ENCODE results near the gene DNASE1L1. TPM values are rescaled to one million over a fixed set of nuclear protein-coding genes. Genes with fewer than 3 reads are reported as not detected.

The DNASE1L1 gene, protein sequence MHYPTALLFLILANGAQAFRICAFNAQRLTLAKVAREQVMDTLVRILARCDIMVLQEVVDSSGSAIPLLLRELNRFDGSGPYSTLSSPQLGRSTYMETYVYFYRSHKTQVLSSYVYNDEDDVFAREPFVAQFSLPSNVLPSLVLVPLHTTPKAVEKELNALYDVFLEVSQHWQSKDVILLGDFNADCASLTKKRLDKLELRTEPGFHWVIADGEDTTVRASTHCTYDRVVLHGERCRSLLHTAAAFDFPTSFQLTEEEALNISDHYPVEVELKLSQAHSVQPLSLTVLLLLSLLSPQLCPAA
- total RNA-seq = 58.7 TPM
- long read RNA-seq, transcript DNASE1L1-202 (9 exons, 2,249 nt) = major isoform, 29 of 54 reads
- long read RNA-seq, transcript DNASE1L1-205 (10 exons, 3,008 nt) = minor isoform, 6 of 54 reads
- long read RNA-seq, partial matches to known transcripts = 12 of 54 reads
- long read RNA-seq, other reads (novel, unspliced or antisense) = 3 of 54 reads

DNA sequence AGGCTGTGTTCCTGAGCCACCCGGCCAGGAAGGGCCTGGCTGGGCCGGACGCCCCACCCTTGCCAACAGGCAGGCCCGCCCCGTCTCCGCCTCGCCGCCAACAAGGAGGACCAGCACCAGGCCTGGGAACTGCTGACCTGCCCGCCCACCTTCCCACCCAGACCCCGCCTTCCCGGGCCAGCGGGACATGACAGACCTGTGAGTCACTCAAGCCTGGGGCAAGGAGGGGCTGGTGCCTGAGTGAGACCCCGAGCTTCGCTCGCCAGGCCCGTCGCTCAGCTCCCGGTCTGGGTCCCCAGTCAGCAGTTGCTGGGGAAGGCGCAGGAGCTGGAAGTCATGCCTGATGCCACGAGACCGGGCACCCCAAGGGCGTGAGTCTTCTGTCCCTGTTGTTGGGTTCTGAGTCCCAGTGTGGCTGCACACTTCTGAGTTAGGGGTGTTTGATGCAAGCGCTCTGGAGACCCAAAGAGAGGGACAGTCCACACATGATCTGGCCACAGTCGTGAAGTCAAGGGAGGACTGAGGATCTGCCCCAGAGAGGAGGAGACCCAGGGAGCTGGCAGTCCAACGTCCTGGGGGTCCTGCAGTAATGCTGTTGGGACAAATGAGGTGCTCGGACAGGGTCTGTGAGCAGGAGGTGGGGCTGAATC is at the start of gene DNASE1L1:
TSS of gene DNASE1L1 (minus strand) at position 33 of the 650 bp plus-strand sequence. CDS start 3,686 bp downstream, outside the sequence.
- ATAC-seq (peak; percentile 66), DNase-seq (peak; percentile 83)
- intact Hi-C loops (cut with micrococcal nuclease) = no loop called here

DNA sequence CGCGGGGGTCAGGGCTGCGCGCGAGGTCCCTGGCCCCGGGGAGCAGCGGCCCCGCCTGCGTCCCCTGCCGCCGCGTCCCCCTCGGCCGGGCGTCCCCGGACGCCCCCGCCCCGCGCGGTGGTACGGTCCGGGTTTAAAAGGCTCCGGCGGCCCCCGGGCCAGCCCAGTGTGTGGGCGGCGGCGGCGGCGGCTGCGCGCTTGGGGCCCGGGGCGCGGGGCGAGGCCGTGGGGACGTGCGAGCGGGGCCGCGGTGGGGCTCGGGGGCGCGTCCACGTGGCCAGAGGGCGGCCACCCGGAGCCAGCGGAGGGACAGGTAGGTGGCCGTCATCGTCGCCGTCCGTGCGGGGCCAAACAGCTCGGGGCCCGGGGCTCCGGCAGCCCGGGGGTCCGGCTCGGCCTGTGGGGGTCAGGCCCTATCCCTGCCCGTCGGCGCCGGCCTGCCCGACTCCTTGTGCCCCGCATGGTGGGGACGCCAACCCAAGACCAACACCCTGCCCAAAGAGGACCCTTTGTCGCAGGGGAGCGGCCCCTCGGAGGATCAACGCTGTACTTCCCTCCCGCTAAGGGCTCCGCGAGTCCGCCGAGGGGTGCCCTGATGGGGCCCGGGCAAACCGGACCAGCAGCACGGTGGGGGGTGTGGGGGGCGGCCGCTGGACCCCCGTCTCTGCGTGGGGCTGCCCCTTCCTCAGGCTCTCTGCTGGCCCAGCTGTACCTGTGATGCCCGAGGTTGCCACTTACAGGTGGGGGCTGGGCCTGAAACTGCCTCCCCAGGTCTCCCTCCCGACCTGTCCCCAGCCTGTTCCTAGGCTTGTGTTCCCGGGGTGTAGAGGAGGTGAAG is 49.3 kb upstream of the DNASE1L1 start, which contains the start of gene PLXNA3:
TSS of gene PLXNA3 (plus strand) at position 166 of the 838 bp plus-strand sequence. CDS start 1,903 bp downstream, outside the sequence.
- ATAC-seq = peak; percentile 73
- intact Hi-C loops (cut with micrococcal nuclease) = no loop called here
- DNase-seq = peak; percentile 73

DNA sequence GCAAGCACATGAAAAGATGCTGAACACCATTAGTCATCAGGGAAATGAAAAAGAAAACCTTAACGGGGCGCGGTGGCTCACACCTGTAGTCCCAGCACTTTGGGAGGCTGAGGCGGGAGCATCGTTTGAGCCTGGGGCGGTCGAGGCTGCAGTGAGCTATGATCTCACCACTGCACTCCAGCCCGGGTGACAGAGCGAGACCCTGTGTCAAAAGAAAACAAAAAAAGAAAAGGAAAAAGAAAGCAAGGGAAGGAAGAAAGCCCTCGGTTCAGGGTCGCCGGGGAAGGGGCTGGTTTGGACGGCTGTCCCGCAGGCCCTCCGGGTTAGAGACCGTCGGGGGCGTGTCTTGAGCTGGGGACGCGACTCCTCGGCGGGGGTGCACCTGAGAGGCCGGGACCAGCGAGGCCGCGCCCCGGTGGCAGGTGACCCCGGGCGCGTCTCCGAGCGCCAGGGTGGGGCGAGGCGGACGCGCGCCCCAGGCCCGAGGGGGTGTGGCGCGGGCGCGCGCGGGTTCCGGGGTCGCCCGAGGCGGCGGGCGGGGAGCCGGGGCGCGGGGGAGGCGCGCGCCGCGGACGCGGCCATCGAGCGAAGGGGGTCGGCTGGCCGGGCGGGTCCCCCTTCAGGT is 48.5 kb upstream of the DNASE1L1 start:
- DNase-seq = peak; percentile 62
- intact Hi-C loops (cut with micrococcal nuclease) = no loop called here
- peak; percentile 54 for ATAC-seq

DNA sequence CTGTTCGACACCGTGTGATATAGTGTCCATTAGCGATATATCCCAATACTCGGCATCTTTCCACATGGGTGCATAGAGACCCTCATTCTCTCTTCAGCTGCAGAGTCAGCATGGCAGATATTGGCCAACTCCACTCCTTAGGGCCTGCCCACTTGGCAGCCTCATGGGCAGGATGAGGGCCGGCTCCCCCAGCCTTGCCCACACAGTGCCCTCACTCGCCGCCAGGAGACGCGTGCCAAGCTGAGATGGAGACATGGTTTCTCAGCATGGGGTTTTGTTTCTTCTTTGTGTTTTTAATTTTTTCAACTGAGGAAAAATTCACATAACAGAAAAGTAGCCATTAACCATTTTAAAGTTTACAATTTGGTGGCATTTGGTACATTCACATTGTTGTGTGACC is 43.8 kb upstream of the DNASE1L1 start:
- ATAC-seq = no peak
- DNase-seq = no peak
- intact Hi-C loops (cut with micrococcal nuclease) = no loop called here

DNA sequence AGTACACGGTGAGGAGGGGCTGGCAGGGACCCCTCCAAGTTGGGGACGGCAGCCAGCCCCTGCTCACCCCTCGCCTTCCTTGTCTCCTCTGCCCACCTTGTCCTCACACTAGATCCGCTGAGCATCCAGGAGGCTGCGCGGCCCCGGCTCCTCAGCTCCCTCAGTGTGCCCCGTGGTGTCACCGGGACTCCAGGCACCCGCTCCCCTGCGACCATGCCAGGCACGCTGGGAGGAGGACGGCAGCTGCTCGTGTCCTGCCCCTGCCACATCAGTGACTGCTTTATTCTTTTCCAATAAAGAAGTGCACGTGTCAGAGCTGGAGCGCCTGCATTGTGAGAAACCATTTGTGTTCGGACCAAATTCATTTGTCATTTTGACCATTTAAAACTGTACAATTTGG is 41.3 kb upstream of the DNASE1L1 start:
- intact Hi-C loops (cut with micrococcal nuclease) = no loop called here
- DNase-seq (no peak), ATAC-seq (no peak)

DNA sequence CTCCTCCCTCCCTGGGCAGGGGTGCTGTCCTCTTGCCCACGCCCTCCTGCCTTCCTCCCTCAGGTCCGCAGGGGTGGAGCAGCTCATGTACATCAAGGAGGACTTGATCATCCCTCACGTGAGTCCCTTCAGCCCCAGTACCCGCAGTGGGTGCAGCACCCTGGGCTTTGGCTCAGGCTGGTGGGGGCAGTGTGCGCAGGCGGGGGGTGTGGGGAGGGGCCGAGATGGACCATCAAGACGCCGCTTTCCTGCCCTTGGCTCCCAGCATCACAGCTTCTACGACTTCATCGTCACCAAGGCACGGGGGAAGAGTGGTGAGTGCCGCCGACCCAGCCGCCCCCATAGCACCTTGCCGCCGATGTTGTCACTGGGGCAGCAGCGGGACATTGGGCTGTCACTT is 40.6 kb upstream of the DNASE1L1 start:
- intact Hi-C loops (cut with micrococcal nuclease) = no loop called here
- no peak for DNase-seq
- ATAC-seq = no peak

DNA sequence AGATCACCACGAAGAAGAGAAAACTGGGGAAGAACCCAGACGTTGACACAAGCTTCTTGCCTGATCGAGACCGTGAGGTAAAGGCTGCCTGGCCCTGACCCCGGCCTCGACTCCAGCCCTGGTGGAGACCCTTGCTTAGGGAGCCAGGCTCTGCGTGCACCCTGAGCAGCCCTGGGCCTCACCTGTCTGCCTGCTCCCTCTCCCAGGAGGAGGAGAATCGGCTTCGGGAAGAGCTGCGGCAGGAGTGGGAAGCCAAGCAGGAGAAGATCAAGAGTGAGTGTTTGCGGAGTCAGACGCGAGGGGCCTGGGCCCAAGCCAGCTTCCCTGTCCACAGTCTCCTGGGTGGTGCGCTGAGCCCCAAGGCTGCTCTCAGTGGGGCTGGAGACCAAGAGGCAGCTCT is 39.4 kb upstream of the DNASE1L1 start:
- intact Hi-C loops (cut with micrococcal nuclease) = no loop called here
- DNase-seq (no peak), ATAC-seq (no peak)

DNA sequence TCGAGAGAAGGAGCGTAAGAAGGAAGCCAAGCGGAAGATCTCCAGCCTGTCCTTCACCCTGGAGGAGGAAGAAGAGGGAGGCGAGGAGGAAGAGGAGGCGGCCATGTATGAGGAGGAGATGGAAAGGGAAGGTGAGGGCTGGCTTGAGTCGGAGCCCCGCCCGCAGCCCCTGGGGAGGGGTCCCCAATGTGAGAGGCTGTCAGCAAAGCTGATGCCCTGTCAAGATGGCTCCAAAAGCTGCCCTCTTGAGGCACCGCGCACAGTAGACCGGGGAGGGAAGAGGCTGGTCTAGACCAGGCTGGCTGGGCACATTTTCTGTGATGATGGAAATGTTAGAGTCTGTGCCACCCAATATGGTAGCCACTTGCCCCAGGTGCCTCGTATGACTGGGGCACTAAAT is 37.4 kb upstream of the DNASE1L1 start:
- ATAC-seq = no peak
- intact Hi-C loops (cut with micrococcal nuclease) = no loop called here
- DNase-seq = no peak

DNA sequence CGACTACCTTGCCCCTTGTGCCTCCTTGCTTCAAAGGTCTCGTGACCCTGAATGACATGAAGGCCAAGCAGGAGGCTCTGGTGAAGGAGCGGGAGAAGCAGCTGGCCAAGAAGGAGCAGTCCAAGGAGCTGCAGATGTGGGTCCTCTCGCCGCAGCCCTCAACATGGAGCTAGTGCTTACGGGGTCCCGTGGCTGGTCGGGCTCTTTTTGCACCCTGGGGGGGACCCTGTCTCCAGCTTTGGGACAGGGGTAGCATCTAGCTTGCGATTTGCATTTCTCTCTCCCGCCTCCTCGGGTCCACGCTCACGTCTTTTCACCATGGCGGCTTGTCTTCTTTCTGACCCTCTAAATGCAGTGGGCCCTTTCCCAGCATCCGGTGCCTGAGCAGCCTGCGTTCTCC is 36.7 kb upstream of the DNASE1L1 start:
- ATAC-seq (no peak), DNase-seq (no peak)
- intact Hi-C loops (cut with micrococcal nuclease) = no loop called here

DNA sequence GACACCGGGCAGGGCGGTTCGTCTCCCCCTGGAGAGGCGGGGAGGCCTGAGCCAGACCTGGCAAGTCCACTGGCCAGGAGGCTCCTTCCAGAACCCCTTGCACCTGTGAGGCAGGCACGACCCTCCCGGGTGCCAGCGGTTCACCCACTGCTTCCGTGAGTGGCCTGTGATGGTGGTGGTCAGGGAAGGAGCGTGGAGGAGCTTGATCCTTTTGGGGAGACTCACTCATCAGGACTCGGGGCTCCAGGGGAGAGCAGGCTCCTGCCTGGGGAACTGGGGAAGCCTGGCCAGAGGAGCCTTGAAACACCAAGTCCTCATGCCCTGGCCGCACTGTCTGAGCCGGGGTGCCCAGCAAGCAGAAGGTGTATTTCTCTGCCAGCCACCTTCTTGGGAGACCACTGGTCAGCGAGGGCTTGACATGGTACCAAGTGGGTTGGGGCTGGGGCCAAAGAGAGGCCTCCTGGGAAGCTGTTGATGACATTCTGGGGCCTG is 35.7 kb upstream of the DNASE1L1 start:
- ATAC-seq (no peak), DNase-seq (no peak)
- intact Hi-C loops (cut with micrococcal nuclease) = no loop called here

DNA sequence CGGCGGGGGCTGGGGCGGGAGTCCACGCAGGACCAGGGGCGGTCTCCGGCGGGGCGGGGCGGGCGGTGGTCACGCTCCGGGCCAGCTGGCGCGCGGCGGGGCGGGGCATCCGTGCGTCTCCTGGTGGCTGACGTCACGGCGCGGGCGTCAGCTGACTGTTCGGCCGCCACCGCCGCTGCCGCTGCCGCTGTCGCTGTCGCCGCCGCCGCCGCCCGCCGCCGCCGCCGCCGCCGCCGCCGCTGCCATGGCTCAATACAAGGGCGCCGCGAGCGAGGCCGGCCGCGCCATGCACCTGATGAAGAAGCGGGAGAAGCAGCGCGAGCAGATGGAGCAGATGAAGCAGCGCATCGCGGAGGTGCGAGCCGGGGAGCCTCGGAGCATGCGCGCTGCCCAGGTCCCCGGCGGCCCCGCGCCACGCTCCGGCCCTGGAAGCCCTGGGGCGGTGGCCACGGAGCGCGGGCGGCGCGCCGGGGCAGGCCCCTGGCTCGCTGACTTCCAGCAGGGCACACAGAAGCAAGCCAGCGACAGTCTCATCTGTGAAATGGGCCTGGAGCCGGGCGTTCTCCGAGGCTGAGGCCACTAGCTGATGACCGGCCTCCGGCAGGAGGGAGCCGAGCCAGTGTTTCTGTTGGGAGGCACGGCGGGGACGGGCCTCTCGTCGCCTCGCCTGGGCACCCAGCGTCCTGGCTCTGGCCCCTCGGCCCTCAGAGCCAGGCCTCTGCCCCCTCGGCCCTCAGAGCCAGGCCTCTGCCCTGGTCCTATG is 35.1 kb upstream of the DNASE1L1 start, which contains the start of gene FAM50A:
TSS of gene FAM50A (plus strand) at position 150 of the 763 bp plus-strand sequence. CDS start at position 245, 95 bp downstream.
- ATAC-seq (peak; percentile 92), DNase-seq (peak; percentile 91)
- intact Hi-C loops (cut with micrococcal nuclease) = no loop called here

DNA sequence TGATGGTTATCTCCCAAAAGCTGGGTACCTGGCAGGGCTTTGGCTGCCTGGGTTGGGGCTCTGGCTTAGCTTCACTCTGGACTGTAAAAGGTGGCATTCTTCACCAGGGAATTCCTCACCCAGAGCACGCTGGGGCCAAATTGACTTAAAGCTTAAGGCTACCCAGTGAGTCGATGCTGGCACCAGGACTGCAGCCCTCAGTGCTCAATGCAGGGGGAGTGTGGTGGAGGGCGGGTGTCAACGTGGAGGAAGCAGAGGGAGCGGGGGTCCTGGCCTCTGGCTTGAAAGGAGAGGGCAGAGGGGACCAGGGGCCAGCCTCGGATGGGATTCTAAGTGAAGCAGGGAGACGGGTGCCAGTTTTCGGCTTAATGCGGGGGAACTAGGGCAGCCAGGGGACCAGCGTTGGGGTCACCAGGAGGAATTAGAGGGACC is 34.4 kb upstream of the DNASE1L1 start:
- ATAC-seq = peak; percentile 17
- intact Hi-C loops (cut with micrococcal nuclease) = no loop called here
- no peak for DNase-seq

DNA sequence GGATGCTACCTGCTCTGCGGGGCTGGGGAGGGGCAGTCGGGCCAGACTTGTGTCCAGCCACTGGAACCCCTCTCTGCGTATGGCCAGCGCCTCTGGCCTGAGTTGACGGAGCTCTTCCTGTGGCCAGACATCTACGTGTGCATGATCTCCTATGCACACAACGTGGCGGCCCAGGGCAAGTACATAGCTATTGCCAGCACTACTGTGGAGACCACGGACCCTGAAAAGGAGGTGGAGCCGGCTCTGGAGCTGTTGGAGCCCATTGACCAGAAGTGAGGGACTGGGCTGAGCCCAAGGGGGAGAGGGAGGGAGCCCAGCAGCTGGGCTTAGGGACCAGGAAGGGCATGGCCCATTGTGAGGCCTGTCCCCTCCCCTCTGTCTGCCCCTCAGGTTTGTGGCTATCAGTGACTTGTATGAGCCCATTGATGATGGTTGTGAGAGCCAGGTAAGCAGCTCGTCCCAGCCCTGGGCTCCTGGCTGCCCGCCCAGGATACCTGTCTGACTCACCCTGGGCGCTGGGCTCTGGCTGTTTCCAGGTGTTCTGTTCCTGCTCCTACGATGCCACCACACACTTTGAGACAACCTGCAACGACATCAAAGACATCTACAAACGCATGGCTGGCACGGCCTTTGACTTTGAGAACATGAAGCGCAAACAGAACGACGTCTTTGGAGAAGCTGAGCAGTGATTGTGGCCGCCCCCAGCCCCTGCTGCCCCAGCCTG is 33.1 kb upstream of the DNASE1L1 start:
- intact Hi-C loops (cut with micrococcal nuclease) = no loop called here
- no peak for ATAC-seq

DNA sequence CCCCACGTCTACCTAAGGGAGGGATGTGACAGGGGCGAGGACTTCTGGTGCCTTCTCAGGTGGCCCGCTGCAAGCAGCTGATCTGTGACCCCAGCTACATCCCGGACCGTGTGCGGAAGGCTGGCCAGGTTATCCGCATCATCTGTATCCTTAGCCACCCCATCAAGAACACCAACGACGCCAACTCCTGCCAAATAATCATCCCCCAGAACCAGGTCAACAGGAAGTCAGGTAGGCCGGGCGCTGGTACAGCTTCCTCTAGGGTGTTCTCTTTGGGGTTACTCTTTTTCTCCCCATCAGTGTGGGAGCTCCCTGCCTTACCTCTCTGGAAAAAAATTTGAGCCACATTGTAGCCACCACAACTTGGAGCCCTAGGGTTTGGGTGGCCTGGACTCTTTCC is 32.5 kb upstream of the DNASE1L1 start:
- ATAC-seq = no peak
- intact Hi-C loops (cut with micrococcal nuclease) = no loop called here
- no peak for DNase-seq

More for the DNA sequence above, 33.1 kb upstream of the DNASE1L1 start:
- DNase-seq = no peak

DNA sequence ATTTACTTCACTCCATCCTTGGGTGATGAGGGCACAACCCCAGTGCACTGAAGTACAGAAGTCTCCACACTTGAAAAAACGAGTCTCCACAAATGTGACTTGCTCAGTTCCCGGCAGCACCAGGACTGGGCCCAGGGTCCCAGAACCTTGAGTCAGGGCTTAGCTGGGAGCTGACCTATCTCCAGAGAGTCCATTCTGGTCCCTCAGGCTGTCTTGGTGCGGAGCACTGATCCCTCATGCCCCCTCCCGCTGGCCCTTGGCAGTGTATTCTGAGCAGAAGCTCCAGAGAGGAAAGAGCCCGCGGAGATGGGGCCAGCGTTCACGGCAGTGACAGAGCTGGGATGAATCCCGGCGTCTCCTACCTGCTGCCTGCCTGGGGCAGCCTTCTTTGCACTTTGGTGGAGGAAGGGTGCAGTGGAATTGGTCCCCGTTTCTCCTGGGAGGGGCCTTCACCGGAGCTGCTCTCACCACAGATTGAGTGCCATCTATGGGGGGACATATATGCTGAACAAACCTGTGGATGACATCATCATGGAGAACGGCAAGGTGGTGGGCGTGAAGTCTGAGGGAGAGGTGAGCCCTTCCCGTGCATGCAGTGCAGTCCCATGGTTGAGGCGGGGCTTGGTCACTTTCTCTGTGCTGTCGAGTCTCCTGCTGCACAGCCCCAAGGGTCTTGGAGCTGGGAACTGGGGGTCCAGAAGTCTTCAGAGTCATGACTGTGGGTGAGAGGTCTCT is 31.7 kb upstream of the DNASE1L1 start:
- intact Hi-C loops (cut with micrococcal nuclease) = no loop called here
- no peak for ATAC-seq
- DNase-seq = no peak

DNA sequence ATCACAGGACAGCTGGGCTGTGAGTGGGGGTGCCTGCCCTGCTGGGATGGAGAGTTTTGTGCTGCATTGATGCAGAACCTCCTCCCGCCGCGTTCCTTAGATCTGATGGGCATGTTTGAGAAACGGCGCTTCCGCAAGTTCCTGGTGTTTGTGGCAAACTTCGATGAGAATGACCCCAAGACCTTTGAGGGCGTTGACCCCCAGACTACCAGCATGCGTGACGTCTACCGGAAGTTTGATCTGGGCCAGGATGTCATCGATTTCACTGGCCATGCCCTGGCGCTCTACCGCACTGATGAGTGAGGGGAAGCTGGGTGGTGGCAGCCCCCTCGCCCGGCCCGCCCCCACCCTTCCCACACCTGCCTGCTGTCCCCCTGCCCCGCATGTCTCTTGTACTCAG is 30.8 kb upstream of the DNASE1L1 start:
- no peak for DNase-seq
- ATAC-seq = no peak
- intact Hi-C loops (cut with micrococcal nuclease) = no loop called here

All from left ventricle myocardium superior (tissue), 1 donor.